Lung (tissue), 12 donors: ENCODE results near the gene GLT1D1. TPM values are rescaled to one million over a fixed set of nuclear protein-coding genes. Genes with fewer than 3 reads are reported as not detected.

ENCODE experiments used
- ATAC-seq: fragments of 200-7000 bp; cut with Tn5 transposase; one replicate; pipeline ENCODE4 v1.9.1; 2020; ENCODE audit warnings: moderate number of reproducible peaks; ENCODE audit not compliant: insufficient read depth, low FRiP score
- DNase-seq, 3 donors: peaks; one replicate each; pipeline ENCODE4 v3.0.0-alpha.2; 2013 to 2017
- H3K27ac ChIP-seq, 2 donors: one replicate each; pipeline ENCODE4 v1.5.1; 2013; ENCODE audit warnings: mild to moderate bottlenecking in 2 of 2, moderate library complexity in 2 of 2, control low read depth in 1 of 2, inconsistent platforms in 1 of 2, low read depth in 1 of 2, low read length in 1 of 2
- H3K27me3 ChIP-seq, 3 donors: one replicate each; pipeline ENCODE4 v1.5.1; 2013; ENCODE audit warnings: low read length in 2 of 3; ENCODE audit not compliant: control insufficient read depth in 3 of 3, insufficient read depth in 3 of 3
- H3K36me3 ChIP-seq, 4 donors: one replicate each; pipeline ENCODE4 v1.5.1; 2013; ENCODE audit warnings: low read length in 4 of 4, mild to moderate bottlenecking in 1 of 4, moderate library complexity in 1 of 4; ENCODE audit not compliant: control insufficient read depth in 4 of 4, insufficient read depth in 4 of 4
- H3K4me1 ChIP-seq, 5 donors: one replicate each; pipeline ENCODE4 v1.5.1; 2013; ENCODE audit warnings: low read length in 5 of 5, mild to moderate bottlenecking in 2 of 5, moderate library complexity in 1 of 5; ENCODE audit not compliant: control insufficient read depth in 5 of 5, insufficient read depth in 5 of 5
- H3K4me3 ChIP-seq: one replicate; pipeline ENCODE4 v1.5.1; 2013; ENCODE audit warnings: mild to moderate bottlenecking, control low read depth, moderate library complexity
- H3K9ac ChIP-seq, 2 donors: one replicate each; pipeline ENCODE4 v1.5.1; 2013; ENCODE audit warnings: low read length in 2 of 2, control low read depth in 1 of 2; ENCODE audit not compliant: insufficient read depth in 1 of 2
- H3K9me3 ChIP-seq, 4 donors: one replicate each; pipeline ENCODE4 v1.5.1; 2013; ENCODE audit warnings: low read length in 3 of 4, mild to moderate bottlenecking in 1 of 4, moderate library complexity in 1 of 4; ENCODE audit not compliant: control insufficient read depth in 4 of 4, insufficient read depth in 3 of 4
- WGBS, 2 donors: extraction: QIAGEN DNeasy Blood & Tissue Kit; methylation state at CpG; one replicate each; pipeline ENCODE4 v1.1.7; 2013; 5-methylcytosine and 5-hydroxymethylcytosine counted together
- polyA plus RNA-seq, 2 donors: library from polyadenylated mRNA; stranded (reverse); fragments of 200-250 nt; gene quantifications; one replicate each; pipeline ENCODE4 v1.2.1, GENCODE V29; 2013
- total RNA-seq, 2 donors: library from RNA; depleted of rRNA in 1 of 2; stranded (reverse); fragments of >200 nt in 1 of 2; gene quantifications; one replicate each; pipeline ENCODE4 v1.2.1, GENCODE V29; 2014 to 2021
- TF ChIP-seq, protein P1 (sequence below): IDR thresholded peaks from 2 replicates; pipeline ENCODE4 v1.5.1; 2012; ENCODE audit warnings: mild to moderate bottlenecking; ENCODE audit errors: control extremely low read depth, extremely low read depth
- donor health status: control.
- donor health status: control.
- donor health status: Bipolar disorder and iron deficiency.
- donor health status: healthy.
- donor health status: DM: yes; HTN: yes; CAD: no.

The GLT1D1 gene
- total and polyA plus RNA-seq, 4 donors = 0.39 to 25.4 (median 4.2) TPM

DNA sequence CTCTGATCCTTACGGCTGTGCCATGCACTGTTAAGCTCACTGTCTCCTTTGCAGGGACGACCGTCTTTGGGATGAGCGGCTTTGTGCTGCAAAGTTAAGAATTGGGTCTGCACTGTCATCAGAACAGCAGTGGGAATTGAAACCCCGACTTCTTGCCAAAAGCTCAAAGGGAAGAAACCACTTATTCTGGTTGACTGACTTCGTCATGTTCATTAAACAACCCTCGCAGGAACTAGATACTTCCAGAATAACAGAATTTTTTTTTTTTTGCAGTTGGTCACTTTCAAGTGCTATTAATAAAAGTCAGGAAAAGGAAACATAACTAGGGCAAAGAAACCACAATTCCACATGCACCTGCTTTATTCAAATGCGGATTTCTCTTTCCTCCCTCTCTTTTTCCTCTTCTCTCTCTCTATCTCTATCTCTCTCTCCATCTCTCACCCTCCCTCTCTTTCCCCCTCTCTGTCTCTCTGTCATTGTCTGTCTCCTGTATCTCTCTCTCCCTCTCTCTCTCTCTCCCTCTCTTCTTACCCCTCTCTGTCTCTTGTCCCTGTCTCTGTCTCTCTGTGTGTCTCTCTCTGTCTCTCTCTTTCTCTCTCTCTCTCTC is 12.3 kb upstream of the GLT1D1 start:
- DNase-seq (no peak), ATAC-seq (no peak)
- Histone ChIP-seq H3K36me3 (no peaks in the 10 kb centered on the region), H3K4me3 (no peak overlapping the region), H3K27ac (no peak overlapping the region), H3K9ac (no peak overlapping the region), H3K27me3 (no peaks in the 10 kb centered on the region), H3K4me1 (peaks cover 0 to 1% (median 0%) of the 10 kb centered on the region in 5 donors), H3K9me3 (no peaks in the 10 kb centered on the region)
- TF ChIP-seq, protein P1, sequence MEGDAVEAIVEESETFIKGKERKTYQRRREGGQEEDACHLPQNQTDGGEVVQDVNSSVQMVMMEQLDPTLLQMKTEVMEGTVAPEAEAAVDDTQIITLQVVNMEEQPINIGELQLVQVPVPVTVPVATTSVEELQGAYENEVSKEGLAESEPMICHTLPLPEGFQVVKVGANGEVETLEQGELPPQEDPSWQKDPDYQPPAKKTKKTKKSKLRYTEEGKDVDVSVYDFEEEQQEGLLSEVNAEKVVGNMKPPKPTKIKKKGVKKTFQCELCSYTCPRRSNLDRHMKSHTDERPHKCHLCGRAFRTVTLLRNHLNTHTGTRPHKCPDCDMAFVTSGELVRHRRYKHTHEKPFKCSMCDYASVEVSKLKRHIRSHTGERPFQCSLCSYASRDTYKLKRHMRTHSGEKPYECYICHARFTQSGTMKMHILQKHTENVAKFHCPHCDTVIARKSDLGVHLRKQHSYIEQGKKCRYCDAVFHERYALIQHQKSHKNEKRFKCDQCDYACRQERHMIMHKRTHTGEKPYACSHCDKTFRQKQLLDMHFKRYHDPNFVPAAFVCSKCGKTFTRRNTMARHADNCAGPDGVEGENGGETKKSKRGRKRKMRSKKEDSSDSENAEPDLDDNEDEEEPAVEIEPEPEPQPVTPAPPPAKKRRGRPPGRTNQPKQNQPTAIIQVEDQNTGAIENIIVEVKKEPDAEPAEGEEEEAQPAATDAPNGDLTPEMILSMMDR = no peak
- 13 to 29% methylated on average over 8 of the region's 8 CpGs for WGBS, 2 donors

DNA sequence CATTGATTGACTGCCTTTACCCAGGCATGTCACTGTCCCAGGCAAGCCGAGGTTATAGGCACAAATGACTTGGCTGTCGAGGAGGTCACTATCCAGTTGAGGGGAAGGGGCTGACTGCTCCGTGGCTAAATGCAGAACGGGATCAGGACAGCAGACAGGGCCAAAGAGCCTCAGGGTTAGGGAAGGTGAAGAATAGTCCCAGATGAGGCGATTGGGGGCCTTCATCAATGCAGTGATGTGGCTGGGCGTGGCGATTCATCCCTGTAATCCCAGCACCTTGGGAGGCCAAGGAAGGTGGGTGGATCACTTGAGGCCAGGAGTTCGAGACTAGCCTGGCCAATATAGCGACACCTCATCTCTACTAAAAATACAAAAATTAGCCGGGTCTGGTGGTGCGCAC is 10.7 kb upstream of the GLT1D1 start:
- 91 to 93% methylated on average over 11 of the region's 11 CpGs for WGBS, 2 donors
- Histone ChIP-seq H3K9me3 (no peaks in the 10 kb centered on the region), H3K27me3 (no peaks in the 10 kb centered on the region), H3K4me3 (no peak overlapping the region), H3K27ac (no peak overlapping the region), H3K36me3 (no peaks in the 10 kb centered on the region), H3K4me1 (peaks cover 0 to 1% (median 0%) of the 10 kb centered on the region in 5 donors), H3K9ac (no peak overlapping the region)
- TF ChIP-seq, protein P1 = no peak
- DNase-seq (no peak), ATAC-seq (no peak)

DNA sequence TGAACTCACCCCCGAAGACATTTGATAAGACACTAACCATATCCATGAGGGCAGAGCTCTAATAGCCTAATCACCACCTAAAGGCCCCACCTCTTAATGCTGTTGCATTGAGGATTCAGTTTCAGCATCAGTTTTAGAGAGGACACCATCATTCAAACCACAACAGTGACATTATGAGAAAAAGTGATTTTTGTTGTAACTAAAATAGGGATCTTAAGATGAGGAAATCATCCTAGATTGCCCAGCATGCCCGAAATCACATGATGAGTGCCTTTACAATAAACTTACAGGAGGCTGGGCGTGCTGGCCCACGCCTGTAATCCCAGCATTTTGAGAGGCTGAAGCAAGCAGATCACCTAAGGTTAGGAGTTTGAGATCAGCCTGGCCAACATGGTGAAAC is 9.7 kb upstream of the GLT1D1 start:
- Histone ChIP-seq H3K9me3 (peaks cover 0 to 1% (median 0%) of the 10 kb centered on the region in 4 donors), H3K27me3 (no peaks in the 10 kb centered on the region), H3K9ac (no peak overlapping the region), H3K36me3 (no peaks in the 10 kb centered on the region), H3K4me3 (no peak overlapping the region), H3K27ac (no peak overlapping the region), H3K4me1 (peaks cover 0 to 1% (median 0%) of the 10 kb centered on the region in 5 donors)
- no peak for DNase-seq
- TF ChIP-seq, protein P1 = no peak
- 57 to 80% methylated on average over 4 of the region's 4 CpGs for WGBS, 2 donors
- ATAC-seq = no peak
